Lower leg skin (tissue), 4 donors: ENCODE measurements around the gene TRDMT1. TPM values are rescaled to one million over a fixed set of nuclear protein-coding genes. Genes with fewer than 3 reads are reported as not detected.

Experiments used
- DNase-seq, 2 donors: peaks; one replicate each; pipeline ENCODE4 v3.0.0-alpha.2; 2019; ENCODE audit warnings: low spot score in 2 of 2
- H3K4me3 ChIP-seq: fragments of 200-600 bp; sonication (generic); 2 replicates; pipeline ENCODE4 v1.5.1; 2017; ENCODE audit warnings: mild to moderate bottlenecking, low read depth; ENCODE audit not compliant: poor library complexity, severe bottlenecking
- POLR2A ChIP-seq, 2 donors: fragments of 450-650 bp; IDR thresholded peaks; one replicate each; pipeline ENCODE4 v1.6.1; 2016 to 2017; ENCODE audit warnings: antibody characterized with exemption in 2 of 2, mild to moderate bottlenecking in 1 of 2, moderate library complexity in 1 of 2
- WGBS, 2 donors: methylation state at CpG; one replicate each; pipeline ENCODE4 v1.1.5; 2018; 5-methylcytosine and 5-hydroxymethylcytosine counted together
- intact Hi-C: fragments of 100-400 bp; cut with DNase I; formaldehyde crosslinking; loops from one replicate; pipeline ENCODE4 v1.15.0; 2023; ENCODE audit warnings: low total_unique reads
- total RNA-seq, 4 donors: library from RNA; depleted of rRNA; stranded (reverse); fragments of >200 nt; gene quantifications; one replicate each; pipeline ENCODE4 v1.1.0, GENCODE V29; 2016
- TF ChIP-seq, protein P1 (sequence below), 3 donors: fragments of 450-650 bp; IDR thresholded peaks; one replicate each; pipeline ENCODE4 v1.5.1; 2016; ENCODE audit warnings: antibody characterized with exemption in 3 of 3, mild to moderate bottlenecking in 3 of 3, moderate library complexity in 2 of 3

TRDMT1 gene
- total RNA-seq, 4 donors from 2014 or later = 3.9 to 4.5 (median 4.1) TPM

DNA sequence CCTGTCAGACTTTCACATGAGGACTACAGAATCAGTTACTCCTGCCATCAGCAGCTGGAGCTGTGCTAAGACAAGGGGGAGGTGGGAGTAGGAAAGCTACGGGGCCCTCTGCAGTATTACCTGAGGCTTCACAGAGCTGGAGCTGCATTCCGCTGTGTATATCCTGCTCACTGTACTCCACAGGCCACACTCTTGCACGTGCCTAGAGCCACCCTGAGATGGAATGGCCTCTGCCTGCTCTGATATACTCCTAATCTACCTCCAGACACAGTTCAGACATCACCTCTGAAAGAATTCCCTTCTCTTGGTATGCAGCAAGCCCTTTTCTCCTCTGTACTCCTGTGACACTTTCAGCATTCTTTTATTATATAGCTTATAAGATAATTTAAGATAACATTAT lies 34.8 kb downstream of the TRDMT1 start:
- WGBS, 2 donors = 80 to 81% methylated on average over 3 of the region's 3 CpGs
- no peak for TF ChIP-seq POLR2A (IDR thresholded peaks at IDR 0.05)
- no peak overlapping the region for H3K4me3 ChIP-seq
- no peak for DNase-seq
- intact Hi-C loops = no loop called here

DNA sequence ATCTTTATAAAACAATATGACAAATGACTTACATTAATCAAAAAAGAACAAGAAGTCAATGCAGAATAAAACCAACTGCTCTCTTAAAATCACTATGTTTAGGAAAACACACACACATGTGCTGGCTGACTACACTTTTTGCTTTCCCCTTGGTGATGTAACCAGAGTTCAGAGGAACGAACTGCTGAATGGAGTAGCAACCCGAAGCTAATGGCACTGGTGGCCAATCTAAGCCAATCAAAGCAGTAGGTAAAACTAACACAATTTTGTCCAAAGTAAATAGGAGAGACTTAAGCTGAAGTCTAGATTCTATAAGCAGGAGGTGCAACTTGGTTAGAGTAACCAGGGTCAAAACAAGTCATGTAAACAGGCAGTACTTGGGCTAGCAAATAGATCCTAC lies 38.6 kb downstream of the TRDMT1 start:
- intact Hi-C loops = no loop called here
- no peak for TF ChIP-seq POLR2A (IDR thresholded peaks at IDR 0.05)
- no peak overlapping the region for H3K4me3 ChIP-seq
- 92 to 96% methylated on average over 2 of the region's 2 CpGs for WGBS, 2 donors
- DNase-seq = no peak

DNA sequence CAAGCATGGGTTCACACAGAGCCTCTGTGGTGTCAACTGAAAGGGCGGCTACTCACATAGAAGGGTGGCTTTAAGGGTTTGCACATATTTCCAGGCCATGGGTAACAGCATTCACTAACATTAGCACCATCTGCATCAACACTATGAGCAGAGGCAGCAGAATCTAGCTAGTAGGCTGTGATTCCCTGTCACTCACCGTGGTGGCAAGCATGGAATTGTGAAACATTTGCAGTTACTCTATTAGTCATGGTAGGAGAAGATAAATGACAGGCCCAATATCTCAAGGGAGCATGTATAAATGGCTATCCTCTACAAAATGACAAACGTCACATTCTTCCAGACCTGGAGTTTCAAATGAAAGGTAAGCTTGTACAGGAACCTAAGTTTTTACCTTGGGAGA lies 39.7 kb downstream of the TRDMT1 start:
- intact Hi-C loops = no loop called here
- no peak for TF ChIP-seq POLR2A (IDR thresholded peaks at IDR 0.05)
- TF ChIP-seq, protein P1, sequence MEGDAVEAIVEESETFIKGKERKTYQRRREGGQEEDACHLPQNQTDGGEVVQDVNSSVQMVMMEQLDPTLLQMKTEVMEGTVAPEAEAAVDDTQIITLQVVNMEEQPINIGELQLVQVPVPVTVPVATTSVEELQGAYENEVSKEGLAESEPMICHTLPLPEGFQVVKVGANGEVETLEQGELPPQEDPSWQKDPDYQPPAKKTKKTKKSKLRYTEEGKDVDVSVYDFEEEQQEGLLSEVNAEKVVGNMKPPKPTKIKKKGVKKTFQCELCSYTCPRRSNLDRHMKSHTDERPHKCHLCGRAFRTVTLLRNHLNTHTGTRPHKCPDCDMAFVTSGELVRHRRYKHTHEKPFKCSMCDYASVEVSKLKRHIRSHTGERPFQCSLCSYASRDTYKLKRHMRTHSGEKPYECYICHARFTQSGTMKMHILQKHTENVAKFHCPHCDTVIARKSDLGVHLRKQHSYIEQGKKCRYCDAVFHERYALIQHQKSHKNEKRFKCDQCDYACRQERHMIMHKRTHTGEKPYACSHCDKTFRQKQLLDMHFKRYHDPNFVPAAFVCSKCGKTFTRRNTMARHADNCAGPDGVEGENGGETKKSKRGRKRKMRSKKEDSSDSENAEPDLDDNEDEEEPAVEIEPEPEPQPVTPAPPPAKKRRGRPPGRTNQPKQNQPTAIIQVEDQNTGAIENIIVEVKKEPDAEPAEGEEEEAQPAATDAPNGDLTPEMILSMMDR (IDR thresholded peaks at IDR 0.05) = no peak
- H3K4me3 ChIP-seq = no peak overlapping the region
- 66% methylated on average over 3 of the region's 3 CpGs for WGBS, 2 donors
- no peak for DNase-seq

DNA sequence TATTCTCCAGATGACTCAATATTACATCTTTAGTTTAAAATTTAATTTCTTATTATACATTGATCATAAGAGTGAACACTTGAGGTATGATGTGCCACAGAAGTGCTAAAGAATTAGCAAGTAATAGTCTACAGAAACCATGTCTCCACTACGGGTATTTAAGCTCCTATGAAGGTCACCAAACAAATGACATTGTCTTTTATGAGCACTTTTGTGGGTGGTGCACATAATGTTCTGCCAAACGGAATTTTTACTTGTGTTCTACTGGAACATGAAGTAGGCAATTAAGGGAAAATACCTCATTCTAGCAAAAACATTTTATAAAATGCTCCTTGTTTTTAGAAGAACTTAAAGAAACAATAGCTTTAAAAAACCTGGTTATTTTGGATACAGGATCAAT lies 44.4 kb downstream of the TRDMT1 start:
- intact Hi-C loops = no loop called here
- TF ChIP-seq POLR2A (IDR thresholded peaks at IDR 0.05) = no peak
- TF ChIP-seq, protein P1 (IDR thresholded peaks at IDR 0.05) = no peak
- DNase-seq = no peak
- WGBS, 2 donors = 63 to 73% methylated on average over 2 of the region's 2 CpGs
- no peak overlapping the region for H3K4me3 ChIP-seq

DNA sequence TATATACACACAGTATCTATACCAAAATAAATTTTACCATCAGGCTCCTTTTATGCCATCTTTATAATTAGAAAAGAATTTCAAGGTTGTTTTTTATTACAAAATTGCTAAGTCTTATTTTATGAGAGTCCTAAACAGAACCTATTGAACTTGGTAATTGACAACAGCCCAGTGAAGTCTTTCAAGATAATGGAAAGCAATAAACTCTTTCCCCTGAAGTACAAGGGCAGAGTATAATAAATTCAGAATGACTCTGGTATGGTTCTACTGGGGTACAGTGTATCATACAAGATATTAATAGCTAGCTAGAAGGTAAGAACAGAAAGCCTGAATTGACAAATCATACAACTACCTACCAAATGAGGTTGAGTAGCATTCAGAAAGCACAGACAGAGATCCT lies 45.6 kb downstream of the TRDMT1 start:
- no peak overlapping the region for H3K4me3 ChIP-seq
- DNase-seq = no peak
- no peak for TF ChIP-seq POLR2A (IDR thresholded peaks at IDR 0.05)
- TF ChIP-seq, protein P1 (IDR thresholded peaks at IDR 0.05) = no peak
- intact Hi-C loops = no loop called here

DNA sequence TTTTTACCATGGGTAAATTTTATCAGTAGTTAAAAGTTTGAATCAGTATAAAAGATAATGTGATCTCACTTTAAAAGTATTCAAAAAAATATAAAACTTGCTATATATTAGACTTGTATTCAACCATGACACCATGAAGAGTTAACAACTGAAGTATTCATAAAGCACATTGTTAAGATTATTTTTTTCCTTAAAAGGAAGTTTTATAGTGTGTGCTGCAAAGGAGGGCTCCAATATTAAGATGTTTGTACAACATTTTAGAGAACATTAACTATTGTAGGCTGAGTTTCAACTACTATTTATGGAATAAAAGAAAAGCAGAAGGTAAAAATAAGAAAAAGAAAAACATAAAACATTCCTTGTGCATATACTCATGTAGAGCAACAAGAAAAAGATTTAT lies 47.4 kb downstream of the TRDMT1 start:
- DNase-seq = no peak
- H3K4me3 ChIP-seq = no peak overlapping the region
- intact Hi-C loops = no loop called here
- TF ChIP-seq POLR2A (IDR thresholded peaks at IDR 0.05) = no peak
- TF ChIP-seq, protein P1 (IDR thresholded peaks at IDR 0.05) = no peak

DNA sequence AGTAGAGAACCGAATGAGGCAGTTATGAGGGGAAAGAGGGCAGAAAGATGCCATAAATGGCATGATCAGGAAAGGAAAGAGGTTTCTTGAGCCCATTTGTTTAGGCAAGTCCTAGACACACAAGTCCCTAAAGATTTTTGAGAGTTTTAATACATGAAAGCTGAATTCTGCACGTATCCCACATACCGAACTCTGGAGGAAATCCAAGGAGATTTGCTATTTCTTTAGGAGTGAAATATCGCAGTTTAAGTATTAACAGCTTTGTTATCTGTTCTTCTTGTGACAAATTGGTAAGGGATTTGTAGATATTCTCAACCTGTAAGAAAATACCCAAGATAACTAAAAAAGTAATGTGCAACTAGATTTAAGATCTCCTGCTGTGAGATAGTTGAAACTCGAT lies 48.2 kb downstream of the TRDMT1 start:
- intact Hi-C loops = no loop called here
- WGBS, 2 donors = 94 to 96% methylated on average over 5 of the region's 5 CpGs
- no peak for DNase-seq
- no peak for TF ChIP-seq POLR2A (IDR thresholded peaks at IDR 0.05)
- TF ChIP-seq, protein P1 (IDR thresholded peaks at IDR 0.05) = no peak
- no peak overlapping the region for H3K4me3 ChIP-seq
